Panc1 (cell line): ENCODE data around the gene ADAMTS18. TPM values are rescaled to one million over a fixed set of nuclear protein-coding genes. Genes with fewer than 3 reads are reported as not detected.

Experiments
- ATAC-seq: fragments of 200-7000 bp; cut with Tn5 transposase; 2 replicates; pipeline ENCODE4 v1.9.1; 2020; ENCODE audit warnings: mild to moderate bottlenecking, moderate library complexity
- BruUV-seq: library from RNA; stranded (reverse); fragments of 400-500 nt; replicated peaks from 2 replicates; lab custom pipeline; 2021; lab: Mats Ljungman, UMichigan
- CTCF ChIA-PET: fragments of 300-600 bp; sonication (Branson Sonifier 250); formaldehyde crosslinking; loops from one replicate; lab custom pipeline; 2022; ENCODE audit warnings: antibody characterized with exemption; lab: Charles Lee
- POLR2A ChIA-PET: fragments of 300-600 bp; sonication (Branson Sonifier 250); formaldehyde crosslinking; loops from one replicate; lab custom pipeline; 2022; ENCODE audit warnings: antibody characterized with exemption; lab: Charles Lee
- DNase-seq: peaks from one replicate; pipeline ENCODE4 v3.0.0-alpha.2; 2010; ENCODE audit warnings: low read depth, low spot score
- H3K27ac ChIP-seq: 2 replicates; pipeline ENCODE4 v1.5.1; 2011; ENCODE audit warnings: mild to moderate bottlenecking, low read length, inconsistent platforms
- H3K27me3 ChIP-seq: fragments of 200-500 bp; sonication (Bioruptor generic); 2 replicates; pipeline ENCODE4 v1.6.0; 2014; ENCODE audit warnings: low read length, inconsistent platforms; ENCODE audit not compliant: control insufficient read depth, insufficient read depth
- H3K36me3 ChIP-seq: fragments of 200-500 bp; sonication (Bioruptor generic); 2 replicates; pipeline ENCODE4 v1.5.1; 2014; ENCODE audit warnings: inconsistent platforms, mild to moderate bottlenecking, low read length, moderate library complexity; ENCODE audit not compliant: control insufficient read depth, insufficient read depth
- H3K4me1 ChIP-seq: 2 replicates; pipeline ENCODE4 v1.5.1; 2011; ENCODE audit warnings: inconsistent platforms, mild to moderate bottlenecking, low read length, moderate library complexity; ENCODE audit not compliant: control insufficient read depth, insufficient read depth
- H3K4me3 ChIP-seq, 2 experiments: 2 replicates each; pipeline ENCODE4 v1.5.1; 2011 to 2012; ENCODE audit warnings: low read depth in 2 of 2, low read length in 2 of 2, mild to moderate bottlenecking in 2 of 2, inconsistent platforms in 1 of 2, moderate library complexity in 1 of 2
- H3K9me3 ChIP-seq: fragments of 200-500 bp; sonication (Bioruptor generic); 2 replicates; pipeline ENCODE4 v1.5.1; 2014; ENCODE audit warnings: low read depth, mild to moderate bottlenecking, inconsistent platforms, low read length, moderate library complexity; ENCODE audit not compliant: control insufficient read depth, insufficient read depth
- CTCF ChIP-seq: fragments of 450-650 bp; IDR thresholded peaks from 2 replicates; pipeline ENCODE4 v1.5.1; 2017; ENCODE audit warnings: mild to moderate bottlenecking
- POLR2AphosphoS5 ChIP-seq: IDR thresholded peaks from 2 replicates; pipeline ENCODE4 v1.6.1; 2012; ENCODE audit warnings: mild to moderate bottlenecking, low read depth, low read length, moderate library complexity
- REST ChIP-seq, 2 experiments: IDR thresholded peaks; 2 replicates each; pipeline ENCODE4 v1.6.1; 2011 to 2012; ENCODE audit warnings: low read depth in 2 of 2, control low read depth in 1 of 2, low read length in 1 of 2, mild to moderate bottlenecking in 1 of 2, moderate library complexity in 1 of 2; ENCODE audit not compliant: insufficient read depth in 1 of 2
- SIN3A ChIP-seq: IDR thresholded peaks from 2 replicates; pipeline ENCODE4 v1.6.1; 2012; ENCODE audit warnings: low read depth, mild to moderate bottlenecking, low read length, moderate library complexity, borderline replicate concordance; ENCODE audit not compliant: insufficient read depth
- TCF7L2 ChIP-seq: IDR thresholded peaks from 2 replicates; pipeline ENCODE4 v1.6.1; 2011; ENCODE audit warnings: mild to moderate bottlenecking, low read depth, low read length, inconsistent platforms
- in situ Hi-C: cut with HindIII; loops from 2 replicates; pipeline ENCODE4 v1.10.0; 2016; ENCODE audit warnings: low sequenced_read_pairs, low pct_unique_long_range_greater_than_20kb
- intact Hi-C: fragments of 100-400 bp; cut with micrococcal nuclease; formaldehyde crosslinking; loops from one replicate; pipeline ENCODE4 v1.10.0; 2022; ENCODE audit not compliant: unreplicated experiment
- total RNA-seq: library from RNA; stranded (reverse); gene quantifications from one replicate; pipeline ENCODE4 v1.2.1, GENCODE V29; 2021; ENCODE audit not compliant: unreplicated experiment

Gene ADAMTS18
- total RNA-seq, 1 experiment from 2014 or later = not detected

- H3K27me3 ChIP-seq = no peaks in the 10 kb centered on the region
- no peak overlapping the region for H3K4me3 ChIP-seq
- in situ Hi-C loops (no loop called here), intact Hi-C loops (loop anchor here (5.0 kb wide), 1 partner anchor 197 kb away; no protein-coding TSS in a partner anchor)
- ChIA-PET CTCF (no interaction called here), POLR2A (no interaction called here)
- TF ChIP-seq SIN3A (no peak), CTCF (no peak), POLR2AphosphoS5 (no peak), TCF7L2 (no peak), REST (IDR thresholded peaks at IDR 0.05; ENCODE audit: insufficient read depth in 1 of 2, low read depth in 2 of 2, low read length in 1 of 2) (no peak)
- ATAC-seq (no peak), DNase-seq (no peak)
- no TSS peak for BruUV-seq
- peaks cover 3% of the 10 kb centered on the region; the same call in 1 of the 2 replicates for H3K4me1 ChIP-seq
- H3K36me3 ChIP-seq = no peaks in the 10 kb centered on the region
- H3K27ac ChIP-seq = no peak overlapping the region; the same call in 1 of the 2 replicates
- H3K9me3 ChIP-seq = no peaks in the 10 kb centered on the region
Observed at GRCh38 chr16:77434022-77434529, 758 bp downstream of the ADAMTS18 start.

GRCh38 chr16:77433146-77433545 lies 1.7 kb downstream of the ADAMTS18 start:
- Histone ChIP-seq H3K27ac (peak overlapping the region; percentile 9; the same call in 1 of the 2 replicates), H3K36me3 (no peaks in the 10 kb centered on the region), H3K9me3 (no peaks in the 10 kb centered on the region), H3K4me3 (no peak overlapping the region), H3K27me3 (no peaks in the 10 kb centered on the region), H3K4me1 (no peaks in the 10 kb centered on the region; the same call in 1 of the 2 replicates)
- in situ Hi-C loops (no loop called here), intact Hi-C loops (loop anchor here (5.0 kb wide), 1 partner anchor 196 kb away; no protein-coding TSS in a partner anchor)
- ATAC-seq (no peak), DNase-seq (no peak)
- ChIA-PET POLR2A (no interaction called here), CTCF (no interaction called here)
- TF ChIP-seq CTCF (no peak), TCF7L2 (no peak), POLR2AphosphoS5 (no peak), REST (IDR thresholded peaks at IDR 0.05; ENCODE audit: insufficient read depth in 1 of 2, low read depth in 2 of 2, low read length in 1 of 2) (no peak), SIN3A (no peak)
- BruUV-seq = no TSS peak
